Measurements from ENCODE around the gene MAGEB2. TPM values are rescaled to one million over a fixed set of nuclear protein-coding genes. Genes with fewer than 3 reads are reported as not detected.
A peak's percentile ranks its signal among the peaks of the same experiment; 100 is the strongest.
"Not testable (repeated sequence)": the region's sequence is repeated elsewhere in the genome, so short reads cannot be mapped to it uniquely, and the experiment has no call there.

Gene MAGEB2
- total RNA-seq (2014; rRNA removed; shearing (Covaris generic)): 0.14 and 0.20 TPM in 2 replicates

GRCh38 chrX:30215357-30215843 lies at the start of gene MAGEB2:
Gene MAGEB2 (plus strand): TSS chrX:30215563. CDS start chrX:30218581, 3,018 bp downstream.
- no peaks in the 10 kb centered on the region for H3K4me1 ChIP-seq
- H3K36me3 ChIP-seq: no peaks in the 10 kb centered on the region
- peak in 1 of 2 experiments; percentile 1 for DNase-seq
- no peaks in the 10 kb centered on the region for H3K9me3 ChIP-seq (replicated peaks)
- H3K27ac ChIP-seq: no peak within 1 kb of the TSS
- no peak within 1 kb of the TSS for H3K4me3 ChIP-seq
- no peaks in the 10 kb centered on the region for H3K27me3 ChIP-seq

- no peak for DNase-seq
- Histone ChIP-seq H3K27me3 (no peaks in the 10 kb centered on the region), H3K36me3 (no peaks in the 10 kb centered on the region), H3K9me3 (replicated peaks) (no peaks in the 10 kb centered on the region), H3K4me3 (no peak overlapping the region), H3K27ac (no peak overlapping the region), H3K4me1 (no peaks in the 10 kb centered on the region)
Measured at GRCh38 chrX:30170900-30171299, 44.5 kb upstream of the MAGEB2 start.

GRCh38 chrX:30181353-30181752 lies 34.0 kb upstream of the MAGEB2 start:
- no peaks in the 10 kb centered on the region for H3K36me3 ChIP-seq
- no peak overlapping the region for H3K4me3 ChIP-seq
- no peak for DNase-seq
- no peak overlapping the region for H3K27ac ChIP-seq
- no peaks in the 10 kb centered on the region for H3K4me1 ChIP-seq
- H3K27me3 ChIP-seq: no peaks in the 10 kb centered on the region
- no peaks in the 10 kb centered on the region for H3K9me3 ChIP-seq (replicated peaks)

GRCh38 chrX:30183554-30183953 lies 31.8 kb upstream of the MAGEB2 start:
- no peaks in the 10 kb centered on the region for H3K36me3 ChIP-seq
- peak in 1 of 2 experiments; percentile 13 for DNase-seq
- no peak overlapping the region for H3K4me3 ChIP-seq
- no peaks in the 10 kb centered on the region for H3K4me1 ChIP-seq
- no peaks in the 10 kb centered on the region for H3K9me3 ChIP-seq (replicated peaks)
- no peak overlapping the region for H3K27ac ChIP-seq
- no peaks in the 10 kb centered on the region for H3K27me3 ChIP-seq

- H3K9me3 ChIP-seq (replicated peaks): no peaks in the 10 kb centered on the region
- no peak for DNase-seq
Measured at GRCh38 chrX:30190426-30190825, 24.9 kb upstream of the MAGEB2 start.

GRCh38 chrX:30193910-30194309 lies 21.5 kb upstream of the MAGEB2 start:
- H3K27ac ChIP-seq; DNase-seq; H3K36me3 ChIP-seq; H3K9me3 ChIP-seq (replicated peaks); H3K27me3 ChIP-seq; H3K4me1 ChIP-seq; H3K4me3 ChIP-seq: not testable (repeated sequence)

More at GRCh38 chrX:30190426-30190825, 24.9 kb upstream of the MAGEB2 start:
- Histone ChIP-seq H3K36me3 (no peaks in the 10 kb centered on the region), H3K4me3 (no peak overlapping the region), H3K27me3 (no peaks in the 10 kb centered on the region), H3K4me1 (no peaks in the 10 kb centered on the region), H3K27ac (no peak overlapping the region)

- Histone ChIP-seq H3K36me3 (no peaks in the 10 kb centered on the region), H3K9me3 (replicated peaks) (no peaks in the 10 kb centered on the region), H3K27me3 (no peaks in the 10 kb centered on the region), H3K4me3 (no peak overlapping the region), H3K4me1 (no peaks in the 10 kb centered on the region), H3K27ac (no peak overlapping the region)
- DNase-seq: peak in 1 of 2 experiments; percentile 24
Measured at GRCh38 chrX:30196322-30196721, 19.0 kb upstream of the MAGEB2 start.

GRCh38 chrX:30212172-30212571 lies 3.2 kb upstream of the MAGEB2 start:
- Histone ChIP-seq H3K27ac (no peak overlapping the region), H3K36me3 (no peaks in the 10 kb centered on the region), H3K4me3 (no peak overlapping the region), H3K4me1 (no peaks in the 10 kb centered on the region), H3K9me3 (replicated peaks) (no peaks in the 10 kb centered on the region), H3K27me3 (no peaks in the 10 kb centered on the region)
- DNase-seq: no peak

GRCh38 chrX:30217465-30217864 lies 2.1 kb downstream of the MAGEB2 start:
- H3K27ac ChIP-seq: no peak overlapping the region
- no peaks in the 10 kb centered on the region for H3K27me3 ChIP-seq
- H3K4me1 ChIP-seq: no peaks in the 10 kb centered on the region
- no peak for DNase-seq
- H3K9me3 ChIP-seq (replicated peaks): no peaks in the 10 kb centered on the region
- H3K36me3 ChIP-seq: no peaks in the 10 kb centered on the region
- H3K4me3 ChIP-seq: no peak overlapping the region

GRCh38 chrX:30219372-30219771 lies 4.0 kb downstream of the MAGEB2 start:
- Histone ChIP-seq H3K4me3 (no peak overlapping the region), H3K9me3 (replicated peaks) (no peaks in the 10 kb centered on the region), H3K27ac (no peak overlapping the region), H3K27me3 (no peaks in the 10 kb centered on the region), H3K36me3 (no peaks in the 10 kb centered on the region), H3K4me1 (no peaks in the 10 kb centered on the region)
- no peak for DNase-seq

GRCh38 chrX:30220661-30221060 lies 5.3 kb downstream of the MAGEB2 start:
- H3K9me3 ChIP-seq (replicated peaks): no peaks in the 10 kb centered on the region
- DNase-seq: no peak
- no peaks in the 10 kb centered on the region for H3K27me3 ChIP-seq
- H3K4me3 ChIP-seq: no peak overlapping the region
- no peaks in the 10 kb centered on the region for H3K4me1 ChIP-seq
- H3K36me3 ChIP-seq: no peaks in the 10 kb centered on the region
- H3K27ac ChIP-seq: no peak overlapping the region

- no peak for DNase-seq
Measured at GRCh38 chrX:30224536-30224935, 9.2 kb downstream of the MAGEB2 start.

GRCh38 chrX:30228526-30228925 lies 13.2 kb downstream of the MAGEB2 start:
- no peaks in the 10 kb centered on the region for H3K36me3 ChIP-seq
- no peaks in the 10 kb centered on the region for H3K9me3 ChIP-seq (replicated peaks)
- H3K27me3 ChIP-seq: no peaks in the 10 kb centered on the region
- H3K4me3 ChIP-seq: no peak overlapping the region
- no peaks in the 10 kb centered on the region for H3K4me1 ChIP-seq
- H3K27ac ChIP-seq: no peak overlapping the region
- peak; percentile 1 to 11 for DNase-seq

More at GRCh38 chrX:30224536-30224935, 9.2 kb downstream of the MAGEB2 start:
- no peaks in the 10 kb centered on the region for H3K4me1 ChIP-seq
- no peaks in the 10 kb centered on the region for H3K9me3 ChIP-seq (replicated peaks)
- H3K4me3 ChIP-seq: no peak overlapping the region
- H3K36me3 ChIP-seq: no peaks in the 10 kb centered on the region
- H3K27ac ChIP-seq: no peak overlapping the region
- no peaks in the 10 kb centered on the region for H3K27me3 ChIP-seq

- Histone ChIP-seq H3K36me3 (no peaks in the 10 kb centered on the region), H3K9me3 (replicated peaks) (no peaks in the 10 kb centered on the region), H3K4me1 (no peaks in the 10 kb centered on the region), H3K27me3 (no peaks in the 10 kb centered on the region), H3K27ac (no peak within 1 kb of the TSS), H3K4me3 (no peak within 1 kb of the TSS)
- DNase-seq: no peak
Measured at GRCh38 chrX:30230395-30230794, 15.0 kb downstream of the MAGEB2 start, which contains the start of gene MAGEB3. Gene MAGEB3 (plus strand): TSS chrX:30230657. CDS start chrX:30235925, 5,268 bp downstream.

GRCh38 chrX:30241724-30242415 lies 26.5 kb downstream of the MAGEB2 start, which contains the start of gene MAGEB4:
Gene MAGEB4 (plus strand): TSS chrX:30242000. CDS start chrX:30242136, 136 bp downstream.
- H3K4me1 ChIP-seq: no peaks in the 10 kb centered on the region
- DNase-seq: no peak
- H3K27ac ChIP-seq: no peak within 1 kb of the TSS
- H3K4me3 ChIP-seq: no peak within 1 kb of the TSS
- H3K36me3 ChIP-seq: no peaks in the 10 kb centered on the region
- H3K9me3 ChIP-seq (replicated peaks): no peaks in the 10 kb centered on the region
- H3K27me3 ChIP-seq: no peaks in the 10 kb centered on the region
